ENCODE results near the gene XYLT2. TPM values are rescaled to one million over a fixed set of nuclear protein-coding genes. Genes with fewer than 3 reads are reported as not detected.

XYLT2 gene
- total RNA-seq, 1 donor from 2014 or later = 11.0 TPM

DNA sequence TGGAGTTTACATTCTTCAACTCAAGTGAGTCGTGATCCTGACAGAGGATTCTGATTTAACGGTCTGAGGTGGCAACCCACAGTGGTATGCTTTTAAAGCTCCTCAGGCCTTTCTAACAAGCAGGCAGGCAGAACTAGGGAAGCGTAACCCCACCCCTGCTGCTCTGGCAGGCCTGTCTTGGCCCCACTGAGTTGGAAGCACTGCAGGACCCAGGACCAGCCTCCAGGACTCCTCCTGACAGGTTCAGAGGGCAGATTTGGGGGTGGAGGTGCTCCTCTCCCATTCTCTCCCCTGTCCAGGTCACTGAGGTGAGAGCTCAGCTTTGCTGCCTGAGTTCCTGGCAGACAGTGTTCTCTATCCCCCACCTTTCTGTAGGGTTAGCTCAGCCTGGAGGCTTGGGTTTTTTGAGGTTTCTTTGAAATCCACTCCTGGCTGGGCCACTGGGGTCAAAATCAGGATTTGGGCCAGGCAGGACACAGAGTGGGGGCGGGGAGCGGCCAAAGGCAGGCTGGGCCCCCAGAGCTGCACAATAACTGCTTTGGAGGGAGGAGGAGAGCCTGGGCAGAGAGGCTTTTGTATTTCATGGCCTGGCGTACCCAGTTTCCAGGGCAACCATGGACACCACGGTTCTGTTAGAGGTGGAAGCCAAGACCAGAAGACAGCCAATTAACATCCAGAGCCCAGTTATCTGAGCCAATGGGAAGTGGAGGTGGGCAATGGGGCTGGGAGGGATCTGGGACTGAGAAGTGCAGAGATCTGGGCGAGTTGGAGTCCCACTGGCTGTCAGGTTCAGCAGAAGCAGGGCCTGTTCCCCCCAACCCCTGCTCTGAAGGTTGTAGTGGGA is 17.5 kb downstream of the XYLT2 start:
- H3K4me1 Mint-ChIP-seq (ENCODE audit: low read depth, unreplicated experiment) = peaks cover 35% of the 10 kb centered on the region
- no peak for DNase-seq
- H3K4me3 Mint-ChIP-seq (ENCODE audit: unreplicated experiment) = peak overlapping the region; percentile 30
- TF ChIP-seq, protein P1, sequence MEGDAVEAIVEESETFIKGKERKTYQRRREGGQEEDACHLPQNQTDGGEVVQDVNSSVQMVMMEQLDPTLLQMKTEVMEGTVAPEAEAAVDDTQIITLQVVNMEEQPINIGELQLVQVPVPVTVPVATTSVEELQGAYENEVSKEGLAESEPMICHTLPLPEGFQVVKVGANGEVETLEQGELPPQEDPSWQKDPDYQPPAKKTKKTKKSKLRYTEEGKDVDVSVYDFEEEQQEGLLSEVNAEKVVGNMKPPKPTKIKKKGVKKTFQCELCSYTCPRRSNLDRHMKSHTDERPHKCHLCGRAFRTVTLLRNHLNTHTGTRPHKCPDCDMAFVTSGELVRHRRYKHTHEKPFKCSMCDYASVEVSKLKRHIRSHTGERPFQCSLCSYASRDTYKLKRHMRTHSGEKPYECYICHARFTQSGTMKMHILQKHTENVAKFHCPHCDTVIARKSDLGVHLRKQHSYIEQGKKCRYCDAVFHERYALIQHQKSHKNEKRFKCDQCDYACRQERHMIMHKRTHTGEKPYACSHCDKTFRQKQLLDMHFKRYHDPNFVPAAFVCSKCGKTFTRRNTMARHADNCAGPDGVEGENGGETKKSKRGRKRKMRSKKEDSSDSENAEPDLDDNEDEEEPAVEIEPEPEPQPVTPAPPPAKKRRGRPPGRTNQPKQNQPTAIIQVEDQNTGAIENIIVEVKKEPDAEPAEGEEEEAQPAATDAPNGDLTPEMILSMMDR (IDR thresholded peaks at IDR 0.05; ENCODE audit: partially characterized antibody, unreplicated experiment) = no peak
- peaks cover 6% of the 10 kb centered on the region for H3K27me3 Mint-ChIP-seq (ENCODE audit: unreplicated experiment)
- peak overlapping the region; percentile 48 for H3K27ac Mint-ChIP-seq (ENCODE audit: unreplicated experiment)
- no peaks in the 10 kb centered on the region for H3K36me3 Mint-ChIP-seq (ENCODE audit: unreplicated experiment)
- peaks cover 9% of the 10 kb centered on the region for H3K9me3 Mint-ChIP-seq (ENCODE audit: unreplicated experiment)

DNA sequence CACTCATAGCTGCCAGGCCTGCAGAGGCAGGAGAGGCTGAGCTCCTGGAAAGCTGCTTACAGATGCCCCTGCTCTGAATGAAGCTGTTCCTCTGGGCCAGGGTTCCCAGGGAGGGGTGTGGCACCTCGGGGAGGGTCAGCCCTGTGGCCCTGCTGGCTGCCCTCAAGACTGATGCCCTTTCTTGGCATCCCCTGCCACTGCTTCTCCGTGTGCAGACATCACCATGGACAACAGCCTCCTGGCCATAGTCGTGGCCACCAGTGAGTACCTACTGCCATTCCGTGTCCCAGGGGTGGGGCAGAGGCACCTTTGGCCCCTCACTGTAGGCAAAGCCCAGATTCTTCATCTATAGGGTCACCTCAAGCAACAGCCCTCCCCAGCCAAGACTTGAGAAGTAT is 18.1 kb downstream of the XYLT2 start:
- Mint-ChIP-seq H3K4me3 (ENCODE audit: unreplicated experiment) (no peak overlapping the region), H3K4me1 (ENCODE audit: low read depth, unreplicated experiment) (peaks cover 35% of the 10 kb centered on the region), H3K27me3 (ENCODE audit: unreplicated experiment) (peaks cover 6% of the 10 kb centered on the region), H3K27ac (ENCODE audit: unreplicated experiment) (peak overlapping the region; percentile 33), H3K9me3 (ENCODE audit: unreplicated experiment) (peaks cover 9% of the 10 kb centered on the region), H3K36me3 (ENCODE audit: unreplicated experiment) (no peaks in the 10 kb centered on the region)
- DNase-seq = no peak
- TF ChIP-seq, protein P1 (IDR thresholded peaks at IDR 0.05; ENCODE audit: partially characterized antibody, unreplicated experiment) = no peak

DNA sequence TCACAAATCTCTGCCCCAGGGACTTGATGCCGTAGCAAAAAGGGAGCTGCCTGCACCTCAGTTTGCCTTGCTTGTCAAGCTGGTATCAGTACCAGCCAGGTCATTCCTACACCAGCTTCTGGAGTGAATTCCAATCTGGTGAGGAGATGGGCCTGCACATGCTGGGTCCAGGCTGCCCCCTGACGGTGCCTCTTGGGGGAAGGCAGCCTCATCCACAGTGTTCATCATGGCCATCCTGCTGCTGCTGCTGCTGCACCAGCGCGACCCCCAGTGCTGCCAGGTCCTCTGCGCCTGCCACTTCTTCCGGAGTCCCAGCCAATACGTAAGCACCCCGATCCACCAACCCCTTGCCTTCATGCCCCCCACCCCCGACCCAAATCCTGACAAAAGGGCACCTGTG is 18.8 kb downstream of the XYLT2 start:
- no peak for DNase-seq
- Mint-ChIP-seq H3K9me3 (ENCODE audit: unreplicated experiment) (peaks cover 9% of the 10 kb centered on the region), H3K4me3 (ENCODE audit: unreplicated experiment) (peak overlapping the region; percentile 71), H3K36me3 (ENCODE audit: unreplicated experiment) (no peaks in the 10 kb centered on the region), H3K27me3 (ENCODE audit: unreplicated experiment) (peaks cover 3% of the 10 kb centered on the region), H3K27ac (ENCODE audit: unreplicated experiment) (peak overlapping the region; percentile 97), H3K4me1 (ENCODE audit: low read depth, unreplicated experiment) (peaks cover 35% of the 10 kb centered on the region)
- TF ChIP-seq, protein P1 (IDR thresholded peaks at IDR 0.05; ENCODE audit: partially characterized antibody, unreplicated experiment) = no peak

DNA sequence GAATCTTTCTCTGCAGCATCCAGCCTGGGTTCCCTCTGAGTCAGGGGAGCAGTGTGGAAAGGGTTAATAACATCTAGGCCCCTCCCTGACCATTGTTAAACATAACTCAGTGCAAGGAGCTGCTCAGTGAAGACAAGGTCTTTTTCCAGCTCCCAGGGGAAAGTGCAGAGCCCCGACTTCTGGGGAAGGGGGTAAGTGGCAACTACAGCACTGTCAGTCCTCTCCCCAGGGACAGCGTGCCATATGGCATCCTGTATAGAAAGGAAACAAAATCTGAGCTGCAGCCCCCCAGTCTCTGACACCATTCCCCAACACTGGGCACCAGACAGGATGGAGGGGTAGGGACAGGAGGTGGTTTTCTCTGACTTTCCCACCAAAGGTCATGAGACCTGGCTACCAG is 19.2 kb downstream of the XYLT2 start:
- Mint-ChIP-seq H3K36me3 (ENCODE audit: unreplicated experiment) (no peaks in the 10 kb centered on the region), H3K9me3 (ENCODE audit: unreplicated experiment) (peaks cover 9% of the 10 kb centered on the region), H3K4me3 (ENCODE audit: unreplicated experiment) (peak overlapping the region; percentile 78), H3K27ac (ENCODE audit: unreplicated experiment) (peak overlapping the region; percentile 97), H3K27me3 (ENCODE audit: unreplicated experiment) (peaks cover 3% of the 10 kb centered on the region), H3K4me1 (ENCODE audit: low read depth, unreplicated experiment) (peaks cover 35% of the 10 kb centered on the region)
- peak; percentile 56 for DNase-seq
- TF ChIP-seq, protein P1 (IDR thresholded peaks at IDR 0.05; ENCODE audit: partially characterized antibody, unreplicated experiment) = no peak

Data from glutamatergic neuron (in vitro differentiated cells).